K562 (cell line): Measurements from ENCODE around the gene TFB2M. TPM values are rescaled to one million over a fixed set of nuclear protein-coding genes. Genes with fewer than 3 reads are reported as not detected.

Experiments
- ATAC-seq: fragments of 200-7000 bp; cut with Tn5 transposase; 3 replicates; pipeline ENCODE4 v1.9.1; 2020; ENCODE audit warnings: moderate library complexity
- Bru-seq: library from RNA; stranded (reverse); fragments of 400-500 nt; gene quantifications from one replicate; lab custom pipeline; 2021; lab: Mats Ljungman, UMichigan
- BruChase-seq, 2 experiments: library from RNA; stranded (reverse); fragments of 400-500 nt; gene quantifications; one replicate each; lab custom pipeline; 2021; lab: Mats Ljungman, UMichigan
- BruUV-seq: library from RNA; stranded (reverse); fragments of 400-500 nt; replicated peaks from 2 replicates; lab custom pipeline; 2021; lab: Mats Ljungman, UMichigan
- CTCF ChIA-PET: fragments of 300-600 bp; formaldehyde crosslinking; extraction: SDS; loops from one replicate; lab custom pipeline; 2021; ENCODE audit warnings: low intra/inter-chr PET ratio; lab: Yijun Ruan, JAX
- POLR2A ChIA-PET: fragments of 300-600, 350-650 bp; sonication (Branson Sonifier 250); formaldehyde crosslinking; extraction: SDS; loops from one replicate; lab custom pipeline; 2021; ENCODE audit warnings: antibody characterized with exemption, inconsistent platforms; lab: Yijun Ruan, JAX
- DNase-seq, 4 experiments: peaks; one replicate each; pipeline versions ENCODE4 v3.0.0 to v3.0.0-alpha.2; 2011 to 2018; ENCODE audit warnings: low spot score in 3 of 4, mixed read lengths in 3 of 4; ENCODE audit errors: extremely low read depth in 1 of 4
- FAIRE-seq: peaks from 2 replicates; lab custom pipeline; 2011; peaks lifted over from hg19 to GRCh38; lab: Jason Lieb, UNC
- H2AFZ ChIP-seq: 2 replicates; pipeline ENCODE4 v1.6.0; 2011; ENCODE audit warnings: low read depth, low read length, control low read depth, inconsistent platforms
- H3K27ac ChIP-seq: fragments of 200-600 bp; 3 replicates; pipeline ENCODE4 v1.8.0; 2011; ENCODE audit warnings: low read depth, mild to moderate bottlenecking, control low read depth, inconsistent platforms, low read length, moderate library complexity, mixed read lengths; ENCODE audit errors: extremely low read depth
- H3K27me3 ChIP-seq, 2 experiments: fragments of 300-600 bp in 1 of 2; 2 replicates in 1 of 2; 3 replicates in 1 of 2; pipeline versions ENCODE4 v1.6.0 to v1.8.0; 2011; ENCODE audit warnings: inconsistent platforms in 2 of 2, low read length in 2 of 2, mild to moderate bottlenecking in 1 of 2, mixed read lengths in 1 of 2, moderate library complexity in 1 of 2; ENCODE audit not compliant: control insufficient read depth in 2 of 2, insufficient read depth in 2 of 2
- H3K36me3 ChIP-seq: fragments of 300-600 bp; 3 replicates; pipeline ENCODE4 v1.8.0; 2011; ENCODE audit warnings: mild to moderate bottlenecking, low read length, inconsistent platforms; ENCODE audit not compliant: control insufficient read depth, insufficient read depth
- H3K4me1 ChIP-seq, 2 experiments: fragments of 200-600 bp in 1 of 2; replicated peaks in 1 of 2; 2 replicates in 1 of 2; 3 replicates in 1 of 2; pipeline versions ENCODE4 v1.5.1 to v1.8.0; 2011; ENCODE audit warnings: inconsistent platforms in 2 of 2, low read length in 2 of 2, mild to moderate bottlenecking in 1 of 2, mixed read lengths in 1 of 2, moderate library complexity in 1 of 2; ENCODE audit not compliant: control insufficient read depth in 2 of 2, insufficient read depth in 2 of 2
- H3K4me2 ChIP-seq: 2 replicates; pipeline ENCODE4 v1.6.1; 2011; ENCODE audit warnings: low read length, control low read depth, inconsistent platforms, mixed read lengths; ENCODE audit not compliant: insufficient read depth
- H3K4me3 ChIP-seq: fragments of 200-600 bp; sonication (generic), shearing (Covaris generic); 2 replicates; pipeline ENCODE4 v1.5.1; 2016; ENCODE audit warnings: control low read depth, inconsistent platforms
- H3K79me2 ChIP-seq: fragments of 200-600 bp; 3 replicates; pipeline ENCODE4 v1.8.0; 2011; ENCODE audit warnings: low read length, inconsistent platforms; ENCODE audit not compliant: control insufficient read depth, insufficient read depth
- H3K9ac ChIP-seq, 2 experiments: 2 replicates each; pipeline versions ENCODE4 v1.6.0 to v1.6.1; 2011; ENCODE audit warnings: low read depth in 2 of 2, low read length in 2 of 2, control low read depth in 1 of 2, inconsistent platforms in 1 of 2, mild to moderate bottlenecking in 1 of 2, mixed read lengths in 1 of 2; ENCODE audit not compliant: insufficient read depth in 1 of 2
- H3K9me1 ChIP-seq: one replicate; pipeline ENCODE4 v1.6.0; 2011; ENCODE audit warnings: inconsistent platforms, mild to moderate bottlenecking, low read length, moderate library complexity; ENCODE audit not compliant: control insufficient read depth, insufficient read depth
- H3K9me3 ChIP-seq: replicated peaks from 2 replicates; pipeline ENCODE4 v1.5.1; 2011; ENCODE audit warnings: low read depth, low read length, inconsistent platforms; ENCODE audit not compliant: control insufficient read depth, insufficient read depth
- H4K20me1 ChIP-seq: replicated peaks from 2 replicates; pipeline ENCODE4 v1.6.1; 2011; ENCODE audit warnings: low read length, inconsistent platforms, mixed read lengths; ENCODE audit not compliant: control insufficient read depth, insufficient read depth
- ARID1B ChIP-seq: fragments of 450-650 bp; IDR thresholded peaks from 2 replicates; pipeline ENCODE4 v1.6.1; 2016; ENCODE audit warnings: antibody characterized with exemption, mild to moderate bottlenecking, inconsistent platforms
- CBFA2T3 ChIP-seq: fragments of 450-650 bp; IDR thresholded peaks from 2 replicates; pipeline ENCODE4 v1.6.1; 2017
- DNMT1 ChIP-seq: fragments of 450-650 bp; IDR thresholded peaks from 2 replicates; pipeline ENCODE4 v1.6.1; 2016; ENCODE audit warnings: antibody characterized with exemption, mild to moderate bottlenecking
- FOXK2 ChIP-seq, 2 experiments: fragments of 450-650 bp; IDR thresholded peaks in 1 of 2; conservative IDR thresholded peaks in 1 of 2; 2 replicates each; pipeline ENCODE4 v1.6.1; 2016; ENCODE audit warnings: low read depth in 2 of 2, mild to moderate bottlenecking in 1 of 2
- SMAD4 ChIP-seq: fragments of 250-450 bp; sonication (Bioruptor Pico); conservative IDR thresholded peaks from 2 replicates; pipeline ENCODE4 v1.8.0; 2021; ENCODE audit warnings: inconsistent platforms, mild to moderate bottlenecking, moderate library complexity
- SMARCB1 ChIP-seq: IDR thresholded peaks from 2 replicates; pipeline ENCODE4 v1.6.1; 2011; ENCODE audit warnings: improper control_type of control experiment, low read depth; ENCODE audit not compliant: insufficient read length
- SOX6 ChIP-seq: fragments of 450-650 bp; IDR thresholded peaks from 2 replicates; pipeline ENCODE4 v1.6.1; 2014; ENCODE audit warnings: mild to moderate bottlenecking
- SPI1 ChIP-seq: IDR thresholded peaks from 2 replicates; pipeline ENCODE4 v1.6.1; 2011; ENCODE audit warnings: low read depth, low read length, control low read depth, borderline replicate concordance
- THRAP3 ChIP-seq: fragments of 450-650 bp; IDR thresholded peaks from 2 replicates; pipeline ENCODE4 v1.6.1; 2016; ENCODE audit warnings: mild to moderate bottlenecking, inconsistent platforms, borderline replicate concordance
- WGBS: fragments of 100-300 bp; shearing (Covaris generic); methylation state at CpG from one replicate; pipeline ENCODE4 v1.1.6; 2016; ENCODE audit warnings: low coverage, mixed read lengths; ENCODE audit not compliant: insufficient coverage; ENCODE audit errors: missing lambda C conversion rate; 5-methylcytosine and 5-hydroxymethylcytosine counted together
- in situ Hi-C: fragments of 300-500 bp; cut with MboI; formaldehyde crosslinking; loops from 4 replicates; pipeline ENCODE4 v1.15.0; 2018; ENCODE audit warnings: inconsistent platforms, mixed read lengths
- intact Hi-C: fragments of 100-400 bp; cut with micrococcal nuclease; formaldehyde crosslinking; loops from 2 replicates; pipeline ENCODE4 v1.14.2; 2022
- long read RNA-seq, 3 experiments: library from polyadenylated mRNA in 2 of 3; library from RNA in 1 of 3; unstranded in 2 of 3; stranded (forward) in 1 of 3; transcript quantifications; one replicate each; pipeline ENCODE4 v2.0.0, GENCODE V29; 2019 to 2022
- polyA minus RNA-seq, 3 experiments: library from RNA; depleted of rRNA, polyadenylated mRNA; stranded (reverse); fragments of >200 nt; gene quantifications; 2 replicates each; pipeline ENCODE4 v1.2.3, GENCODE V29; 2011
- polyA plus RNA-seq, 8 experiments: library from polyadenylated mRNA; depleted of rRNA in 4 of 8; stranded (reverse) in 5 of 8; unstranded in 3 of 8; fragments of >200 nt; fragmentation: Nextera tagmentation in 2 of 8; fragmentation: Illumina TruSeq in 1 of 8; extraction: Ambion mirVana in 2 of 8; extraction: Trizol in 1 of 8; gene quantifications; 2 replicates each; pipeline versions ENCODE4 v1.2.1 to v1.2.3, GENCODE V29; 2011 to 2014; ENCODE audit warnings: inconsistent platforms in 1 of 8, missing spikeins in 1 of 8
- total RNA-seq, 7 experiments: library from RNA; depleted of rRNA in 6 of 7; stranded (reverse); fragments of >200 nt in 6 of 7; fragmentation: Illumina TruSeq in 2 of 7; extraction: Trizol in 2 of 7; gene quantifications; 2 replicates each; pipeline versions ENCODE4 v1.2.1 to v1.2.3, GENCODE V29; 2011 to 2021; ENCODE audit warnings: low replicate concordance in 1 of 7
- TF ChIP-seq, protein P1 (sequence below): IDR thresholded peaks from 2 replicates; pipeline ENCODE4 v1.6.1; 2012; ENCODE audit warnings: low read depth, low read length, improper control_type of control experiment, borderline replicate concordance
- TF ChIP-seq, protein P2 (sequence below), 3 experiments: fragments of 200-800 bp in 1 of 3; sonication (Bioruptor generic) in 1 of 3; sonication (generic) in 1 of 3; formaldehyde crosslinking in 1 of 3; IDR thresholded peaks; 2 replicates each; pipeline versions ENCODE4 v1.6.1 to v1.8.0; 2016 to 2022; ENCODE audit warnings: mild to moderate bottlenecking in 2 of 3, missing compliant biosample characterization in 2 of 3, missing genetic modification characterization in 2 of 3, missing genetic modification reagents in 1 of 3

TFB2M gene, protein sequence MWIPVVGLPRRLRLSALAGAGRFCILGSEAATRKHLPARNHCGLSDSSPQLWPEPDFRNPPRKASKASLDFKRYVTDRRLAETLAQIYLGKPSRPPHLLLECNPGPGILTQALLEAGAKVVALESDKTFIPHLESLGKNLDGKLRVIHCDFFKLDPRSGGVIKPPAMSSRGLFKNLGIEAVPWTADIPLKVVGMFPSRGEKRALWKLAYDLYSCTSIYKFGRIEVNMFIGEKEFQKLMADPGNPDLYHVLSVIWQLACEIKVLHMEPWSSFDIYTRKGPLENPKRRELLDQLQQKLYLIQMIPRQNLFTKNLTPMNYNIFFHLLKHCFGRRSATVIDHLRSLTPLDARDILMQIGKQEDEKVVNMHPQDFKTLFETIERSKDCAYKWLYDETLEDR
- total RNA-seq (2011; cell fraction: chromatin; rRNA removed; ENCODE audit: low replicate concordance): 23.8 and 25.2 TPM in 2 replicates
- 22.5 TPM in 2 replicates for total RNA-seq (2011; cell fraction: nucleolus; rRNA removed)
- 17.8 and 18.7 TPM in 2 replicates for total RNA-seq (2011; cell fraction: nucleoplasm; rRNA removed)
- total RNA-seq (2014; rRNA removed) (51.1 and 55.1 TPM in 2 replicates), total RNA-seq (2014; rRNA removed; fragmentation: Illumina TruSeq; extraction: Trizol) (72.3 and 80.2 TPM in 2 replicates), total RNA-seq (2015; rRNA removed; fragmentation: Illumina TruSeq; extraction: Trizol) (48.2 and 55.2 TPM in 2 replicates), total RNA-seq (2021) (63.0 and 63.6 TPM in 2 replicates), polyA plus RNA-seq (2011; rRNA removed) (50.7 and 70.6 TPM in 2 replicates), polyA plus RNA-seq (2014; fragmentation: Illumina TruSeq; extraction: Trizol) (63.5 and 65.0 TPM in 2 replicates), polyA plus RNA-seq (2014; fragmentation: Nextera tagmentation; extraction: Ambion mirVana) (100 to 1,000 TPM; 141 to 162 TPM), polyA plus RNA-seq (2014; rRNA removed) (77.7 and 78.1 TPM in 2 replicates), polyA minus RNA-seq (2011; rRNA and poly(A)+ RNA removed) (27.1 and 29.2 TPM in 2 replicates), Bru-seq, nascent RNA (percentile 85 among the genes with signal in this experiment), BruChase-seq, experiment 1, labeled RNA remaining after a 2-hour chase (percentile 84 among the genes with signal in this experiment), BruChase-seq, experiment 2, labeled RNA remaining after a 6-hour chase (percentile 81 among the genes with signal in this experiment)
- polyA plus RNA-seq (2011; cell fraction: cytosol; rRNA removed): 19.8 and 24.0 TPM in 2 replicates
- 13.3 and 16.0 TPM in 2 replicates for polyA plus RNA-seq (2011; cell fraction: nucleus; rRNA removed)
- polyA plus RNA-seq (2012): 27.6 and 52.8 TPM in 2 replicates
- polyA minus RNA-seq (2011; cell fraction: cytosol; rRNA and poly(A)+ RNA removed): 14.7 and 15.6 TPM in 2 replicates
- 14.9 and 19.1 TPM in 2 replicates for polyA minus RNA-seq (2011; cell fraction: nucleus; rRNA and poly(A)+ RNA removed)
- long read RNA-seq, experiment 1, transcript TFB2M-201 (8 exons, 1,848 nt): major isoform, 367 of 433 reads
- long read RNA-seq, experiment 1, partial matches to known transcripts: 28 of 433 reads
- long read RNA-seq, experiment 1, other reads (novel, unspliced or antisense): 38 of 433 reads
- long read RNA-seq, experiment 2, transcript TFB2M-201 (8 exons, 1,848 nt): major isoform, 29 of 65 reads
- long read RNA-seq, experiment 2, partial matches to known transcripts: 31 of 65 reads
- long read RNA-seq, experiment 2, other reads (novel, unspliced or antisense): 5 of 65 reads
- long read RNA-seq, experiment 3, transcript TFB2M-201 (8 exons, 1,848 nt): major isoform, 115 of 135 reads
- long read RNA-seq, experiment 3, partial matches to known transcripts: 0 of 135 reads
- long read RNA-seq, experiment 3, other reads (novel, unspliced or antisense): 20 of 135 reads

DNA sequence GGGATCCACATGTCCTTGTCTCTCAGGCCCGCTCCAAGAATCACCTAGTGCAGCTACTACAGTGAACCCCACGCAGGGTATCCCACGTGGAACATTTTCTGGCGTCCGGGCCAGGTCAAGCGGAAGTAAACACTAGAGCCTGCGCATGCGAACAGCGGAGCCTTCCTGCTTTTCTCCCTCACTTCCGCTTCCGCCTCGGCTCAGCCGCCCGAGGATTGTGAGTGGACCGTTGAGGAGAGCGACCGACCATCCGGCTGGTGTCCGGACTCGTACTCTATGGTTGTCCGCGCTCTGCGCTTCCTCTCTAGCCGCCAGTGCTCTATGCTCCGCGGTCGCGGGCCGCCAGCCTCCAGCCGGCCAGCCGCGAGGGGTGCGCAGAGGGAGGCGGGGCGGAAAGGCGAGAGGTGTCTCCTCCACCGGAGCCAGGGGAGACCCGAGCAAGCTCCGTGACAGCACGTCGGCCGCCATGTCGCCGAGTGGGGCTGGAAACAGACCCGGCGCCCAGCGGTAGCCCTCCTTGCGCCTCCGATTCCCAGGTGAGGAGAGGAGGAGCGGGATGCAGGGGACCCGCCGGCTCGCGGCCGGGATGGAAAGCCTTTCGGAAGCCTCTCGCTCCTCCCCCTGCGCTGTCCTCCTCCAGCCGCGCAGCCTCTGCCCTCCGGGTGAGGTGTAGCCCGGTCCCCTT lies at the start of gene TFB2M, which contains the start of gene CNST:
TFB2M (minus strand) TSS at position 134 of the 685 bp plus-strand sequence; CDS start at position 11, 123 bp downstream.
CNST (plus strand) TSS at position 329 of the 685 bp plus-strand sequence. CDS start 25,107 bp downstream, outside the sequence.
- H3K4me2 ChIP-seq: peak within 1 kb of the TSS; percentile 98
- H3K36me3 ChIP-seq: peaks cover 26% of the 10 kb centered on the region
- ATAC-seq (peak; percentile 84), DNase-seq (peak; percentile 93 to 100 (median 94)), FAIRE-seq (peak; percentile 97)
- in situ Hi-C loops (no loop called here), intact Hi-C loops (loop anchor here (2.0 to 10.0 kb wide), 5 partner anchors 17 to 369 kb away; partner anchors contain the start of gene AHCTF1)
- WGBS: under 1% methylated on average over 49 of the region's 62 CpGs
- H4K20me1 ChIP-seq: no peaks in the 10 kb centered on the region; the same call in 1 of the 2 replicates
- ChIA-PET CTCF (no interaction called here), POLR2A (interaction anchor here (0.6 to 3.8 kb wide), 14 partner anchors 10 to 1003 kb away, joined by 3 to 26 read pairs (median 5); partner anchors contain the start of gene SCCPDH)
- H3K4me3 ChIP-seq: peak within 1 kb of the TSS; percentile 85
- H3K9me3 ChIP-seq: no peaks in the 10 kb centered on the region
- H2AFZ ChIP-seq: peak within 1 kb of the TSS; percentile 80
- H3K4me1 ChIP-seq: peaks cover 6 to 18% of the 10 kb centered on the region in 2 experiments
- peak within 1 kb of the TSS; percentile 83 to 98 for H3K9ac ChIP-seq
- BruUV-seq: no TSS peak
- no peaks in the 10 kb centered on the region for H3K27me3 ChIP-seq
- H3K79me2 ChIP-seq: peaks cover 89% of the 10 kb centered on the region
- H3K27ac ChIP-seq: peak within 1 kb of the TSS; percentile 85
- H3K9me1 ChIP-seq: no peaks in the 10 kb centered on the region
- TF ChIP-seq CBFA2T3 (peak; percentile 15; the same call in 1 of the 2 replicates), THRAP3 (no peak), SOX6 (peak; percentile 64), SMAD4 (CRISPR knock-in tag) (peak; percentile 87), ARID1B (0 out of 2 replicates have a peak, but pooled peaks have one; percentile 4), FOXK2 (conservative IDR thresholded peaks at IDR 0.05 in 1 of 2, IDR thresholded peaks at IDR 0.05 in 1 of 2; ENCODE audit: low read depth in 2 of 2) (peak; percentile 99 to 100), SMARCB1 (no peak), SPI1 (peak; percentile 91), DNMT1 (no peak)
- TF ChIP-seq, protein P1, sequence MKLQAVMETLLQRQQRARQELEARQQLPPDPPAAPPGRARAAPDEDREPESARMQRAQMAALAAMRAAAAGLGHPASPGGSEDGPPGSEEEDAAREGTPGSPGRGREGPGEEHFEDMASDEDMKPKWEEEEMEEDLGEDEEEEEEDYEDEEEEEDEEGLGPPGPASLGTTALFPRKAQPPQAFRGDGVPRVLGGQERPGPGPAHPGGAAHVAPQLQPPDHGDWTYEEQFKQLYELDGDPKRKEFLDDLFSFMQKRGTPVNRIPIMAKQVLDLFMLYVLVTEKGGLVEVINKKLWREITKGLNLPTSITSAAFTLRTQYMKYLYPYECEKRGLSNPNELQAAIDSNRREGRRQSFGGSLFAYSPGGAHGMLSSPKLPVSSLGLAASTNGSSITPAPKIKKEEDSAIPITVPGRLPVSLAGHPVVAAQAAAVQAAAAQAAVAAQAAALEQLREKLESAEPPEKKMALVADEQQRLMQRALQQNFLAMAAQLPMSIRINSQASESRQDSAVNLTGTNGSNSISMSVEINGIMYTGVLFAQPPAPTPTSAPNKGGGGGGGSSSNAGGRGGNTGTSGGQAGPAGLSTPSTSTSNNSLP: no peak
- TF ChIP-seq, protein P2, sequence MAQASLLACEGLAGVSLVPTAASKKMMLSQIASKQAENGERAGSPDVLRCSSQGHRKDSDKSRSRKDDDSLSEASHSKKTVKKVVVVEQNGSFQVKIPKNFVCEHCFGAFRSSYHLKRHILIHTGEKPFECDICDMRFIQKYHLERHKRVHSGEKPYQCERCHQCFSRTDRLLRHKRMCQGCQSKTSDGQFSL (CRISPR knock-in tag; IDR thresholded peaks at IDR 0.05): no peak
- TF ChIP-seq, protein P2 (tag; IDR thresholded peaks at IDR 0.05): no peak
